Sigmoid colon (tissue), 4 donors: ENCODE measurements around the gene PTPRE.

ENCODE experiments used
- POLR2A ChIP-seq, 2 donors: fragments of 450-650 bp; IDR thresholded peaks; one replicate each; pipeline ENCODE4 v1.6.1; 2016; ENCODE audit warnings: antibody characterized with exemption in 2 of 2, mild to moderate bottlenecking in 2 of 2, moderate library complexity in 2 of 2
- POLR2AphosphoS5 ChIP-seq, 4 donors: sonication (generic); formaldehyde crosslinking; IDR thresholded peaks; one replicate each; pipeline ENCODE4 v1.6.1; 2017; ENCODE audit warnings: antibody characterized with exemption in 4 of 4

- TF ChIP-seq POLR2AphosphoS5 (IDR thresholded peaks at IDR 0.05): peak in 1 of 4 donors; percentile 51
- no peak for TF ChIP-seq POLR2A (IDR thresholded peaks at IDR 0.05)
These were observed 147.5 kb downstream of the PTPRE start for GRCh38 chr10:128054163-128054970.
